Fibroblast of lung (primary cell): ENCODE results near the gene TOPAZ1.

ENCODE experiments used
- EZH2 ChIP-seq: IDR thresholded peaks from 2 replicates; pipeline ENCODE4 v1.5.1; 2012; ENCODE audit warnings: low read length, control low read depth, mild to moderate bottlenecking; ENCODE audit errors: missing control alignments
- TF ChIP-seq, protein P1 (sequence below), 2 donors: IDR thresholded peaks in 1 of 2; conservative IDR thresholded peaks in 1 of 2; 1 replicate in 1 of 2; 2 replicates in 1 of 2; pipeline ENCODE4 v1.5.1; 2011 to 2012; ENCODE audit warnings: low read length in 2 of 2, control low read depth in 1 of 2, inconsistent platforms in 1 of 2, low read depth in 1 of 2, mild to moderate bottlenecking in 1 of 2

DNA sequence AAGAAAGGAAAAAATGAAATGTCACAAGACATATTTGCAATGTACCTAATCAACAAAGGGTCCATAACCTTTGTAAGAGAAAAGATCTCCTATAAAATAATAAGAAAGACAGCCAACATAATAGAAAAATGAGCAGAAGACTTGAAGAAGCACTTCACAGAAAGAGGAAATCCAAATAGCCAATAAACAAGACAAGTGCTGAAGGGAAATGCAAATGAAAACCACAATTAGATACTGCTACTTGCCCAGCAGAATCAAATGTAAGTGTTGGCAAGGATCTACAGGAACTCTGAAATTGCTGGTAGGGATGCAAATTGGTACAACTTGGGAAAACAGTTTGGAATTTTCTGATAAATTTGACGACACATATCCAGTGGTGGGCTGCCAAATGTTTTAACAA is 15.1 kb upstream of the TOPAZ1 start:
- TF ChIP-seq, protein P1, sequence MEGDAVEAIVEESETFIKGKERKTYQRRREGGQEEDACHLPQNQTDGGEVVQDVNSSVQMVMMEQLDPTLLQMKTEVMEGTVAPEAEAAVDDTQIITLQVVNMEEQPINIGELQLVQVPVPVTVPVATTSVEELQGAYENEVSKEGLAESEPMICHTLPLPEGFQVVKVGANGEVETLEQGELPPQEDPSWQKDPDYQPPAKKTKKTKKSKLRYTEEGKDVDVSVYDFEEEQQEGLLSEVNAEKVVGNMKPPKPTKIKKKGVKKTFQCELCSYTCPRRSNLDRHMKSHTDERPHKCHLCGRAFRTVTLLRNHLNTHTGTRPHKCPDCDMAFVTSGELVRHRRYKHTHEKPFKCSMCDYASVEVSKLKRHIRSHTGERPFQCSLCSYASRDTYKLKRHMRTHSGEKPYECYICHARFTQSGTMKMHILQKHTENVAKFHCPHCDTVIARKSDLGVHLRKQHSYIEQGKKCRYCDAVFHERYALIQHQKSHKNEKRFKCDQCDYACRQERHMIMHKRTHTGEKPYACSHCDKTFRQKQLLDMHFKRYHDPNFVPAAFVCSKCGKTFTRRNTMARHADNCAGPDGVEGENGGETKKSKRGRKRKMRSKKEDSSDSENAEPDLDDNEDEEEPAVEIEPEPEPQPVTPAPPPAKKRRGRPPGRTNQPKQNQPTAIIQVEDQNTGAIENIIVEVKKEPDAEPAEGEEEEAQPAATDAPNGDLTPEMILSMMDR (conservative IDR thresholded peaks at IDR 0.05 in 1 of 2, IDR thresholded peaks at IDR 0.05 in 1 of 2; ENCODE audit: low read depth in 1 of 2, low read length in 2 of 2): no peak
- no peak for TF ChIP-seq EZH2
